Testis (tissue), 3 donors: ENCODE data around the gene NCAM1. TPM values are rescaled to one million over a fixed set of nuclear protein-coding genes. Genes with fewer than 3 reads are reported as not detected.
A peak's percentile ranks its signal among the peaks of the same experiment; 100 is the strongest.

Source experiments
- DNase-seq: peaks from one replicate; pipeline ENCODE4 v3.0.0-alpha.2; 2019
- H3K27ac ChIP-seq, 2 donors: fragments of 200-600 bp; sonication (generic); one replicate each; pipeline ENCODE4 v1.5.1; 2019
- H3K27me3 ChIP-seq: fragments of 200-600 bp; sonication (generic); one replicate; pipeline ENCODE4 v1.5.1; 2019
- H3K36me3 ChIP-seq: fragments of 200-600 bp; sonication (generic); one replicate; pipeline ENCODE4 v1.5.1; 2017; ENCODE audit warnings: low read depth; ENCODE audit errors: missing control alignments
- H3K4me1 ChIP-seq: fragments of 200-600 bp; sonication (generic); one replicate; pipeline ENCODE4 v1.5.1; 2019
- H3K4me3 ChIP-seq, 2 donors: fragments of 200-600 bp; sonication (generic); one replicate each; pipeline ENCODE4 v1.5.1; 2017 to 2019
- H3K9me3 ChIP-seq: fragments of 200-600 bp; sonication (generic); one replicate; pipeline ENCODE4 v1.5.1; 2017
- CTCF ChIP-seq, 3 experiments: fragments of 450-650 bp in 2 of 3; fragments of 200-600 bp in 1 of 3; sonication (generic) in 1 of 3; IDR thresholded peaks; one replicate each; pipeline ENCODE4 v1.5.1; 2016 to 2019; ENCODE audit warnings: antibody characterized with exemption in 3 of 3, mild to moderate bottlenecking in 2 of 3, moderate library complexity in 1 of 3
- POLR2A ChIP-seq: fragments of 450-650 bp; IDR thresholded peaks from one replicate; pipeline ENCODE4 v1.6.1; 2017; ENCODE audit warnings: antibody characterized with exemption, mild to moderate bottlenecking, moderate library complexity
- WGBS, 2 donors: methylation state at CpG; one replicate each; pipeline ENCODE4 v1.1.5; 2018; 5-methylcytosine and 5-hydroxymethylcytosine counted together
- intact Hi-C: fragments of 100-400 bp; cut with DNase I; formaldehyde crosslinking; loops from one replicate; pipeline ENCODE4 v1.15.1; 2023; ENCODE audit warnings: low total_unique reads
- polyA plus RNA-seq: library from polyadenylated mRNA; stranded (reverse); fragments of 350-450 nt; fragmentation: Illumina TruSeq; extraction: RNeasy Lipid Tissue Mini Kit (QIAGEN cat#74804); gene quantifications from one replicate; pipeline ENCODE4 v1.2.3, GENCODE V29; 2014; ENCODE audit warnings: low read depth, low replicate concordance; ENCODE audit not compliant: insufficient read depth
- total RNA-seq, 2 donors: library from RNA; depleted of rRNA; stranded (reverse); fragments of >200 nt; gene quantifications; one replicate each; pipeline ENCODE4 v1.2.3, GENCODE V29; 2016

NCAM1 gene
- total and polyA plus RNA-seq, 3 donors from 2014 or later, result 12.3 to 33.3 (median 13.8) TPM

DNA sequence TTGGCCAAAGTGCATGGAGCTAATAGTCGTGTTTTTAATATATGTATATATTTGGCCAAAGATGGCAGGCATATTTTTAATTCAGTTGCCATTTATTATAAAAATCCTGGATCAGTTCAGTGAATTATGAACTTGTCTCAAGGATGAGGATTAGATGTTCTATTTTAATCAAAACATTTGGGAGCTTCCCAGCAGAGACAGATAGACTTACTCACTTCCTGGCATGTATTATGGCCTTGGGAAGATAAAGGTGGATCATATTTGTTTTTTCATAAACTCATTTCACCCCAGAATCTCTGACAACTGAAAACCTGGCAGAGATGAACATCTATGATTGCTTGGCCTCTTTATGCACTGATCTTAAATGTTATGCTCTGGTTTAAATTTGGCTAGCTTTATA is 148.8 kb downstream of the NCAM1 start:
- intact Hi-C loops, result no loop called here
- H3K4me1 ChIP-seq, result no peaks in the 10 kb centered on the region
- no peaks in the 10 kb centered on the region for H3K9me3 ChIP-seq
- no peak for TF ChIP-seq POLR2A
- no peak for TF ChIP-seq CTCF (IDR thresholded peaks at IDR 0.05)
- no peak for DNase-seq
- H3K36me3 ChIP-seq, result no peaks in the 10 kb centered on the region
- H3K4me3 ChIP-seq, result no peak overlapping the region
- H3K27me3 ChIP-seq, result no peaks in the 10 kb centered on the region
- WGBS, 2 donors, result 43 to 53% methylated on average over 1 of the region's 1 CpG
- no peak overlapping the region for H3K27ac ChIP-seq

- Histone ChIP-seq H3K27ac (no peak overlapping the region), H3K36me3 (no peaks in the 10 kb centered on the region), H3K4me1 (no peaks in the 10 kb centered on the region), H3K27me3 (no peaks in the 10 kb centered on the region), H3K4me3 (no peak overlapping the region), H3K9me3 (no peaks in the 10 kb centered on the region)
- TF ChIP-seq CTCF (IDR thresholded peaks at IDR 0.05) (no peak), POLR2A (no peak)
- intact Hi-C loops, result no loop called here
- DNase-seq, result no peak
- 84 to 93% methylated on average over 2 of the region's 2 CpGs for WGBS, 2 donors
Observed at GRCh38 chr11:113111156-113111555, 149.9 kb downstream of the NCAM1 start.

GRCh38 chr11:113112307-113112706 is 151.1 kb downstream of the NCAM1 start:
- intact Hi-C loops, result no loop called here
- no peak overlapping the region for H3K4me3 ChIP-seq
- H3K9me3 ChIP-seq, result no peaks in the 10 kb centered on the region
- no peaks in the 10 kb centered on the region for H3K27me3 ChIP-seq
- no peaks in the 10 kb centered on the region for H3K4me1 ChIP-seq
- no peaks in the 10 kb centered on the region for H3K36me3 ChIP-seq
- DNase-seq, result no peak
- 71 to 78% methylated on average over 3 of the region's 3 CpGs for WGBS, 2 donors
- H3K27ac ChIP-seq, result no peak overlapping the region
- TF ChIP-seq CTCF (IDR thresholded peaks at IDR 0.05) (no peak), POLR2A (no peak)

GRCh38 chr11:113113801-113114704 is 152.8 kb downstream of the NCAM1 start:
- intact Hi-C loops, result no loop called here
- TF ChIP-seq CTCF (IDR thresholded peaks at IDR 0.05) (peak; percentile 54 to 72 (median 56)), POLR2A (no peak)
- Histone ChIP-seq H3K27me3 (no peaks in the 10 kb centered on the region), H3K36me3 (no peaks in the 10 kb centered on the region), H3K27ac (no peak overlapping the region), H3K4me3 (no peak overlapping the region), H3K4me1 (no peaks in the 10 kb centered on the region), H3K9me3 (no peaks in the 10 kb centered on the region)
- peak; percentile 78 for DNase-seq
- WGBS, 2 donors, result 51 to 63% methylated on average over 5 of the region's 5 CpGs

GRCh38 chr11:113114705-113115027 is 153.4 kb downstream of the NCAM1 start:
- 89 to 90% methylated on average over 3 of the region's 3 CpGs for WGBS, 2 donors
- intact Hi-C loops, result no loop called here

More at GRCh38 chr11:113114705-113115027, 153.4 kb downstream of the NCAM1 start:
- no peaks in the 10 kb centered on the region for H3K36me3 ChIP-seq
- H3K4me3 ChIP-seq, result no peak overlapping the region
- TF ChIP-seq CTCF (IDR thresholded peaks at IDR 0.05) (no peak), POLR2A (no peak)
- H3K27me3 ChIP-seq, result no peaks in the 10 kb centered on the region
- no peaks in the 10 kb centered on the region for H3K4me1 ChIP-seq
- DNase-seq, result no peak
- no peak overlapping the region for H3K27ac ChIP-seq
- H3K9me3 ChIP-seq, result no peaks in the 10 kb centered on the region
